Superior temporal gyrus (tissue), 1 donor: ENCODE results near the gene CHST8.

Experiments
- DNase-seq: peaks from one replicate; pipeline ENCODE4 v3.0.0-alpha.2; 2016; ENCODE audit errors: extremely low spot score

Gene CHST8

DNA sequence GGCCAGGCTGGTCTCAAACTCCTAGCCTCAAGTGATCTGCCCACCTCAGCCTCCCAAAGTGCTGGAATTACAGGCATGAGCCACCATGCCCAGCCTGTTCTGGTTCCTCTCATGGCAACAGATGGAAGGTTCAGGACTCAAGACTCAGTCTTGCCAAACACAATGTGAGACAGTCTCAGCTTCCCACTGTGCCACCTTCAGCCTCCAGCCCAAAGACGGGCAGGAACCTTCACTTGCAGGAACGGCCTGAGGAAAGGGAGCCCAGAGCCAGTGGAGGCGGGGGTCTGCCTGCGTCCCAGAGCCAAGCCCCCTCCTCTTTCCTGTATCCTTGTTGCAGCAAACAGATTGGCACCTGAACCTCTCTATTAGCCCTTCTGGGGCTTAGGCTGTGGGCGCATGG, 2.9 kb upstream of the CHST8 start:
- no peak for DNase-seq

DNA sequence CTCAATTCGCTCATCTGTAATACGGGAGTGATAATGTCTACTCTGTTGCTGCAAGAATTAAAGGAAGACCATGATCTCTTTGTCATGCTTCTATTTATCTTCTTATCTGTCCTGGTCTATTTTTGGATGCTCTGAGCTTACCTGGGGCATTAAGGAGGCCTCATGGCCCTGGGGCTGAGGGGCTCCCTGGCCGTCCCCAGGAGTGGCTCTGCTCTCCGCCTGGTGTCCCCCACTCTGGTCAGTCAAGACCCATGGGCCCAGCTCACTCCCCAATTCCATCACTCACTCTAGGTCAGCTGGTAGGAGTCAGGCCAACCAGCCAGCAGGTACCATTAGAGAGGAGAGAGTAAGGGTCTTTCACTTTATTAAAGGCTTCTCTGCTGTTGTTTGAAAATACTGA, 1.1 kb upstream of the CHST8 start:
- DNase-seq = no peak

GRCh38 chr19:33621065-33621785, 528 bp upstream of the CHST8 start:
- DNase-seq = no peak

- DNase-seq = no peak
Measured at GRCh38 chr19:33622505-33622808, 704 bp downstream of the CHST8 start.

DNA sequence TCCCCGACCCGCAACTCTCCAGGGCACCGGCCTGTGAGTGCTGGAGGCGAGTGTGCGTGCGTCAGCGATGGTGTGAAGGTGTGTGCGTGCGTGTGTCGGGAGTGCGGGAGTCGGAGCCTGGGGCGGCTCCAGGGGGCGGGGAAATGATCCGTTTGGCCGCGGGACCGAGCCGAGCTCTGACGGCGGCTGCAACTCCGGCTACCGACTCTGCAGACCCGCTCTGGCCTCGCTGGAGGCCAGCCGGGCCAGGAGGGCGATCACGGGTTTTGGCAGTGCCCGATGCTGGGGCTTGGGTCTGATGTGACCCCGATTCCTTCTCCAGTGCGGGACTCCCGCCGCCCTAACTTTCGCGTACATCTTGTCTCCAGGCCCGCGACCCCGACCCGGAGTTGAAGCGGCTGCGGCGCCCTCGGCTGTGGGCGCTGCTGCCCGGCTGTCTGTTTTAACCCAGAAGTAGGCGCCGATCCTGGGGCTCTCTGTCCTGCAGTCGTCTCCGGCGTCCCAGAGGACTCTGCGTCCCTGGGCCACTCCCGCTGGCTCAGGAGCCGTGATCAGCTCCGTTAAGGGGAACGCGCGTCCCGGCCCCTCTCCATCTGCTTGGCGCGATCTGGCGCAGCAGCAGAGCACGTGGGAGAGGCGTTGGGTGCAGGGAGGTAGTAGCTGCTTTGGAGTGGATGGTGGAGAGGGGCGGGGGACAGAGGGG, 1.2 kb downstream of the CHST8 start:
- no peak for DNase-seq

DNA sequence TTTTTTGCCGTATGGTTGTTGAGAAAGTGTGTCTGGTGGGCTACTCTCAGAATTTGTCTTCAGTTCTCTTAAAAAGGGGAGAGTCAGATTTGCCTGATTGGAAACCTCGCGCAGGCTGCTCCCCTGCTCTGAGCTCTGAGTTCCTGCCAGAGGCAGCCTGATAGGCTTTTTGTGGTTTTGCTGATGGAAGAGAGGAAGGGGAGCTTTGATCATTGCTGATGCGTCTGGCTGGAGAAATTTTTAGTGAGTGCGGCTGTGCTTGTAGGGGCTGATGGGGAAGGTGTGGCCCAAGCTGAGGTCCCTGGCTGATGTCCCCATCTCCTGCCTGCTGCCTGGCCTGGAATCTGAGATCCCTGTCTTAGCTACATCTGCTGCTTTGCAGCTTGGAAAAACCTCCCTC, 2.8 kb downstream of the CHST8 start:
- DNase-seq = no peak

- DNase-seq = no peak
Measured at GRCh38 chr19:33627526-33627925, 5.8 kb downstream of the CHST8 start.

GRCh38 chr19:33627962-33628839, 6.4 kb downstream of the CHST8 start:
- DNase-seq = no peak

DNA sequence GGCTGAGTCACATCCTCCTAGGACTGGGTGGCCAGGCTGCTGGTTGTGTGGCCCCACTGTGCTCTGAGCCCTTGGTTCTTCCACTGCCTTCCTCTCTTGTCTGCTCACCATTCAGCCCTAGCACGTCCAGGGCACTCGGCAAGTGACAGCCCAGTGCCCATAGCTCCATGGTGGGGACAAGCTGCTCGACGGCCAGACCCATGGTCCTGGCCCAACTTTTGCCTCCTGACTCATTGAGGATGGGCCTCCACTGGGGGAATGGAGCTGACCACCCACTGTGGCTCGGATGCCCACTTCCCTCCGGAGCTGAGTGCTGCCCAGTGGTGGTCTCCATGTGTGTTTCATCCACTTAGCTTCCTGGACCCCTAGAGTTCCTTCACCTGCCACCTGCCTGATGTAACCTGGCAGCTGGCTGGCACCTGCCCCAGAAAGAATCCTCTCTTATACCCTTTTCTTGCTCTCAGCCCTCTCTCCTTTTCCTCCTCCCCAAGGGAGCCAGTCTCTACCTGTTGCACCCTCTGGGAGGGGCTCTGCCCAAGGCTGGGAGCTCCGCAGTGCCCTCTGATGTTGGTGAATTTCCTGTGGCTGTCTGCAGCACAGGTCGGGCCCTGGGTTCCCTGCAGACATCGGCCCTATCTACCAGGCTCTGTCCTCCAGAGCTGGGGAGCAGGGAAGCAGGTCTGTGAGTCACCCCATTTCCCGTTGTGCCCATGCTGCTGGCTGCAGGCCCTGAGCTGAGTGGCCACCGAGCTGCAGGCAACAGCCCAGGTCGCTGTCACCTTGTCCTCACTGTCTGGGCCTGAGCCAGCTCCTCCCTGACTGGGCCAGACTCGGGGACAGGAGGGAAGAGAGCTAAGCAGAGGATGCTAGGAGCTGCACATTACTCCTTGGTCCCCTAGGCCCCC, 7.4 kb downstream of the CHST8 start:
- no peak for DNase-seq

DNA sequence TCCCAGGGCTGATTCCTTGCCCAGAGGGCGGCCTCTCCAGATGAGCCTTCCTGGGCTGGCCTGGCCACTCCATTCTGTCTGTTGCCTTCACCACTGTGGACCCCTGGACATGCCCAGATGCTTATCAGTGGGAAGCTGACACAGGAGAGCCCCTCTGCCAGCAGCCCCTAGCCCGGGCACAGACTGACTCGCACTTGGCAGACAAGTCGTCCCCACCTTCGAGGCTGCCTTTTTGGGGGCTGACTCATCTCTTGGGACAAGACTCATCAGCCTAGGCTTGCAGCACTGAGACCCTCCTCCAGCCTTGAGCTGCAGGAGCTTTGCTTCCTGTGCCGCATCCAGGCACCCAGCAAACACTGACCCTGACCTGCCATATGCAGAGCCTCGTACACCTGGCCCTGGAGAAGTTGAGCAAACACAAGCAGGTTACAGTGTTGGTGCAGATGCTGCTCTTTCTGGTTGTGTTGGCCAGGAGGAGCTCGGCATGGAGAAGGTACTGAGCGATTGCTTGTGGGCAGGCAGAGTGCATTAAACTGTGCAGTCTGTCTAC, 8.1 kb downstream of the CHST8 start:
- no peak for DNase-seq

DNA sequence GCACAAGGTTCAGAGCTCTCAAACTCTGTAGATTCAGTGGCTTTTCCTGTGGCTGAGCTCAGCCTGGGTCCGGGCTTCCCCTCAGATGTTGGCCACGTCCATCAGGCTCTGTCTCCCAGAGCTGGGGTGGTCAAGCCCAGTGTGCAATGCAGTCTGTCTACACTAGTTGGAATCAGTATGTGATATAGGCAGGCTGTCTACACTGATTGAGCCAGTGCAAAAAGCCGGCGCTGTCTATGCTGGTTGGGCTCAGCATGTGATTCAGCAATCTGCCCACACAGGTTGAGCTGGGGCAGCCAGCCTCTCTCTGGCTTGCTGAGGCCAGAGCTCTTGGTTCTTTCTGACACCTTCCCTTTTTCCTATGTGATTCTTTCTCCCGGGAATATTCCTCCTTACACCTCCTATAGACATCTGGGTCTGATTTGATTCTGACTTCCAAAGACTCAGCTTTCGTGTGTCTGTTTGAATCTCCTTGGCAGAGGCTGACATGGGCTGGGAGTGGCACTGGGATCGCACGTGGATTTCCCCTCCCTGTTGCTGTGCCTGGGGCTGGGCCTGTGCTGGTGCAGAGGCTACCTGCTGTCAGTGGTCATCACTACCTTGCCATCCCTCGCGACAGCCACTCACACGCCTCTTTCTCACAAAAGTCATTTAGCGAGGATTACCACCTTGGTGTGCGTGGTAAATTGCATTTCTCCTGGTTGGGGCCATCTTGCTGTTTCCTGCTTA, 9.3 kb downstream of the CHST8 start:
- no peak for DNase-seq

DNA sequence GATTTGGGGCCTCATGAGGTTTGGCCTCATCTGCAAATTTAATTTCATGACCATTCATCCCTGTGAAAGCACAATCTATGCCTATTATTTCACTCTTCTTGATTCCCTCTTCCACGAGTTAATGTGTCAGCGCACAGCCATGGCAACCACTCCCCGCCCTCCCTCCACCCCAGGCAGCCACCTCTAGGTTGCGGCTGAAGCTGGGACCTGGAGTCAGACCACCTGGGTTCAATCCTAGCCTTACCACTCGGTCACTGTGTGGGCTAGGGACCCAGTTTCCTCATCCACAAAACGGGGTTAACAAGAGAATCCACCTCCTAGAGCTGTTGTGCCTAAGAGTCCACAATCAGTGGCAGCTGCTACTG, 9.8 kb downstream of the CHST8 start:
- DNase-seq = no peak

GRCh38 chr19:33634361-33635091, 12.8 kb downstream of the CHST8 start:
- DNase-seq = no peak

- no peak for DNase-seq
Measured at GRCh38 chr19:33638167-33639034, 16.6 kb downstream of the CHST8 start.

- DNase-seq = no peak
Measured at GRCh38 chr19:33639035-33639681, 17.4 kb downstream of the CHST8 start.

DNA sequence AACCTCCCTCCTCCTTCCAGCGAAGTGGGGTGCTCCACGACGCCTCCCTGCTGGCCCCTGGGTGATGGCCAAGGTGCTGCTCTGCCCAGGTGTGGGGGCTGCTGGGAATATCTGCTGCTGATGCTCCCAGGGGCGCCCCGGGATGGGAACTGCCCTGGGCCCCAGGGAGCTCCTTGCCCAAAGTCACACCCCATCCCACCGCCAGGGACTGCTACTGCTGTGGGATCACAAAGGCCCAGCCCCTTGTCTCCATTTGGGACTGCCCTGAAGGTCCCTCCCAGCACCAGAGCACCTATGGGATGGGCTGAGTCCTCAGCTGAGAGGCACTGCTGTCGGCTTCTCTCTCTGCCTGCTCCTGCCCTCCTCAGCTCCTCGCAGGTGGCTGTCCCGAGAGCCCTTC, 19.0 kb downstream of the CHST8 start:
- no peak for DNase-seq

DNA sequence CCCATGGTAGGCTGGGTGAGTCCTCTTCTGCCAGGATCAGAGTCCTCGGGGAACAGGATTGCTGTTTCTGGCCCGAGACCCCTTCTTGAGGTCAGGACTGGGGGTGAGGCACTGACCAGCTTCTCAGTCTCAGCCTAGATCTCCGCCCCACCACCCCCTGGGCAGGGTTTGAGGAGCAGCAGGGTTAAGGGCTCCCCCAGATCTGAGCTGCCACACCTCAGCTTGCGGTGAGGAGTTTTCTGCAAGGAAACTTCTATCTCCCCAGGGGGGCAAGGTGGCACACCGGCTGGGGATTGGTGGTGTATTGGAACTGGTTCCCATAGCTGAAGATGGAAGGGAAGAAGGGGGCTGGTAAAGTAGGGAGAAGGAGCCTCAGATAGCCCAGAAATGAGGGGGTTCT, 19.5 kb downstream of the CHST8 start:
- no peak for DNase-seq

DNA sequence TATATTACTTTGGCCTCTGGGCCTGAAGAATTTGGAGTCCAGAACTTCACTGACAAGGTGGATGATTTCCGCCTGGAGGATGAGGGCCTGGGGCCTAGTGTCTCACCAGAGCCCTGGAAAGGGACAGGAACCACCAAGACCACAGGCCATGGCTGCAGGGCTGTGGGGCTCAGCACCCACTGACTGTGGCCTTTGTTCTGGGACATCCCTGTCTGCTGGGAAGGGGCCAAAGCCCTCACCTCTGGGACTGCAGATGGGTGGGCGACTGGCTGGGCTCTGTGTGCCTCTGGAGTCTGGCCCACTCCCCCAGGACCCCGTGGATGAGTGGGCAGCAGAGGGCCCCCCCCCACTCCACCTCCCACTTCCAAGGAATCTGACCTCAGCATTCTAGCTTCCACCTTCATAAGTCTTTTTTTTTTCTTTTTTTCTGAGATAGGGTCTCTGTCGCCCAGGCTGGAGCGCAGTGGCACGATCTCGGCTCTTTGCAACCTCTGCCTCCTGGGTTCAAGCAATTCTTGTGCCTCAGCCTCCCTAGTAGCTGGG, 20.3 kb downstream of the CHST8 start:
- no peak for DNase-seq
